Esophagus muscularis mucosa (tissue), 4 donors: ENCODE data around the gene ST8SIA2. TPM values are rescaled to one million over a fixed set of nuclear protein-coding genes. Genes with fewer than 3 reads are reported as not detected.

Experiments
- DNase-seq: peaks from one replicate; pipeline ENCODE4 v3.0.0-alpha.2; 2017; ENCODE audit errors: extremely low spot score
- H3K27ac ChIP-seq, 4 donors: fragments of 200-600 bp; sonication (generic); replicated peaks in 1 of 4; 1 replicate in 3 of 4; 2 replicates in 1 of 4; pipeline ENCODE4 v1.5.1; 2016 to 2019; ENCODE audit warnings: mild to moderate bottlenecking in 1 of 4
- H3K27me3 ChIP-seq, 4 donors: fragments of 200-600 bp; sonication (generic); one replicate each; pipeline versions ENCODE4 v1.5.1 to v1.6.0; 2016 to 2019
- H3K36me3 ChIP-seq, 4 donors: fragments of 200-600 bp; sonication (generic); one replicate each; pipeline ENCODE4 v1.5.1; 2016 to 2019
- H3K4me1 ChIP-seq, 4 donors: fragments of 200-600 bp; sonication (generic); one replicate each; pipeline ENCODE4 v1.5.1; 2016 to 2019
- H3K4me3 ChIP-seq, 4 donors: fragments of 200-600 bp; sonication (generic); 1 replicate in 2 of 4; 2 replicates in 2 of 4; pipeline ENCODE4 v1.5.1; 2016 to 2019; ENCODE audit warnings: mild to moderate bottlenecking in 4 of 4, moderate library complexity in 1 of 4
- H3K9me3 ChIP-seq, 4 donors: fragments of 200-600 bp; sonication (generic); 1 replicate in 3 of 4; 2 replicates in 1 of 4; pipeline ENCODE4 v1.5.1; 2016 to 2019
- CTCF ChIP-seq, 3 experiments: fragments of 200-600 bp in 2 of 3; fragments of 450-650 bp in 1 of 3; sonication (generic) in 2 of 3; IDR thresholded peaks; one replicate each; pipeline ENCODE4 v1.5.1; 2017 to 2019; ENCODE audit warnings: antibody characterized with exemption in 3 of 3, mild to moderate bottlenecking in 2 of 3, moderate library complexity in 1 of 3
- EP300 ChIP-seq: sonication (generic); formaldehyde crosslinking; IDR thresholded peaks from one replicate; pipeline ENCODE4 v1.6.1; 2017; ENCODE audit warnings: antibody characterized with exemption
- POLR2A ChIP-seq: fragments of 450-650 bp; IDR thresholded peaks from one replicate; pipeline ENCODE4 v1.6.1; 2017; ENCODE audit warnings: antibody characterized with exemption, moderate library complexity, mild to moderate bottlenecking, low read depth
- POLR2AphosphoS5 ChIP-seq, 2 donors: sonication (generic); formaldehyde crosslinking; IDR thresholded peaks; one replicate each; pipeline ENCODE4 v1.6.1; 2017; ENCODE audit warnings: antibody characterized with exemption in 2 of 2
- WGBS: methylation state at CpG from one replicate; pipeline ENCODE4 v1.1.5; 2018; 5-methylcytosine and 5-hydroxymethylcytosine counted together
- intact Hi-C: fragments of 100-400 bp; cut with DNase I; formaldehyde crosslinking; loops from one replicate; pipeline ENCODE4 v1.15.1; 2023
- total RNA-seq, 4 donors: library from RNA; depleted of rRNA; stranded (reverse); fragments of >200 nt; gene quantifications; one replicate each; pipeline versions ENCODE4 v1.1.0 to v1.2.1, GENCODE V29; 2016

Gene ST8SIA2
- total RNA-seq, 4 donors from 2014 or later: 0.13 to 0.57 (median 0.50) TPM; not detected in 1

GRCh38 chr15:92413510-92413909 lies 19.8 kb downstream of the ST8SIA2 start:
- Histone ChIP-seq H3K4me3 (no peak overlapping the region), H3K36me3 (no peaks in the 10 kb centered on the region), H3K27me3 (peaks cover 0 to 10% (median 0%) of the 10 kb centered on the region in 4 donors), H3K27ac (no peak overlapping the region), H3K9me3 (no peaks in the 10 kb centered on the region), H3K4me1 (peaks cover 0 to 2% (median 0%) of the 10 kb centered on the region in 4 donors)
- TF ChIP-seq POLR2A: no peak
- TF ChIP-seq EP300: no peak
- no peak for TF ChIP-seq CTCF (IDR thresholded peaks at IDR 0.05)
- no peak for TF ChIP-seq POLR2AphosphoS5 (IDR thresholded peaks at IDR 0.05)
- DNase-seq: no peak
- intact Hi-C loops: no loop called here
- 75% methylated on average over 9 of the region's 9 CpGs for WGBS

GRCh38 chr15:92415639-92416297 lies 22.1 kb downstream of the ST8SIA2 start:
- no peak overlapping the region for H3K4me3 ChIP-seq
- WGBS: 74% methylated on average over 9 of the region's 9 CpGs
- TF ChIP-seq CTCF (IDR thresholded peaks at IDR 0.05) (no peak), POLR2A (no peak), POLR2AphosphoS5 (IDR thresholded peaks at IDR 0.05) (no peak), EP300 (no peak)
- peaks cover 0 to 10% (median 0%) of the 10 kb centered on the region in 4 donors for H3K27me3 ChIP-seq
- no peak overlapping the region for H3K27ac ChIP-seq
- no peaks in the 10 kb centered on the region for H3K9me3 ChIP-seq
- peaks cover 0 to 2% (median 0%) of the 10 kb centered on the region in 4 donors for H3K4me1 ChIP-seq
- DNase-seq: no peak
- no peaks in the 10 kb centered on the region for H3K36me3 ChIP-seq
- intact Hi-C loops: no loop called here

GRCh38 chr15:92416557-92416956 lies 22.9 kb downstream of the ST8SIA2 start:
- Histone ChIP-seq H3K27ac (no peak overlapping the region), H3K4me3 (no peak overlapping the region), H3K36me3 (no peaks in the 10 kb centered on the region), H3K9me3 (no peaks in the 10 kb centered on the region), H3K4me1 (peaks cover 0 to 2% (median 0%) of the 10 kb centered on the region in 4 donors), H3K27me3 (peaks cover 0 to 10% (median 0%) of the 10 kb centered on the region in 4 donors)
- 89% methylated on average over 12 of the region's 12 CpGs for WGBS
- TF ChIP-seq POLR2AphosphoS5 (IDR thresholded peaks at IDR 0.05) (no peak), EP300 (no peak), POLR2A (no peak), CTCF (IDR thresholded peaks at IDR 0.05) (no peak)
- no peak for DNase-seq
- intact Hi-C loops: no loop called here

- no peak for DNase-seq
- TF ChIP-seq POLR2AphosphoS5 (IDR thresholded peaks at IDR 0.05): no peak
- no peak for TF ChIP-seq CTCF (IDR thresholded peaks at IDR 0.05)
- TF ChIP-seq POLR2A: no peak
- no peak for TF ChIP-seq EP300
- no peaks in the 10 kb centered on the region for H3K36me3 ChIP-seq
- no peak overlapping the region for H3K27ac ChIP-seq
- H3K4me1 ChIP-seq: peaks cover 0 to 2% (median 0%) of the 10 kb centered on the region in 4 donors
- H3K4me3 ChIP-seq: no peak overlapping the region
- 71% methylated on average over 7 of the region's 7 CpGs for whole genome bisulfite sequencing
- no peaks in the 10 kb centered on the region for H3K9me3 ChIP-seq
- H3K27me3 ChIP-seq: peaks cover 0 to 10% (median 0%) of the 10 kb centered on the region in 4 donors
- intact Hi-C loops: no loop called here
These were observed 24.0 kb downstream of the ST8SIA2 start for GRCh38 chr15:92417716-92418115.

GRCh38 chr15:92418864-92419263 lies 25.2 kb downstream of the ST8SIA2 start:
- intact Hi-C loops: no loop called here
- 83% methylated on average over 6 of the region's 7 CpGs for WGBS

More at GRCh38 chr15:92418864-92419263, 25.2 kb downstream of the ST8SIA2 start:
- H3K27ac ChIP-seq: no peak overlapping the region
- H3K27me3 ChIP-seq: peaks cover 0 to 10% (median 0%) of the 10 kb centered on the region in 4 donors
- H3K9me3 ChIP-seq: no peaks in the 10 kb centered on the region
- DNase-seq: no peak
- peaks cover 0 to 2% (median 0%) of the 10 kb centered on the region in 4 donors for H3K4me1 ChIP-seq
- TF ChIP-seq POLR2A (no peak), CTCF (IDR thresholded peaks at IDR 0.05) (no peak), POLR2AphosphoS5 (IDR thresholded peaks at IDR 0.05) (no peak), EP300 (no peak)
- H3K36me3 ChIP-seq: no peaks in the 10 kb centered on the region
- H3K4me3 ChIP-seq: no peak overlapping the region
